PC-9 (cell line): ENCODE data around the gene B3GALT6. TPM values are rescaled to one million over a fixed set of nuclear protein-coding genes. Genes with fewer than 3 reads are reported as not detected.

Experiments used
- BruUV-seq: library from RNA; stranded (reverse); fragments of 400-500 nt; replicated peaks from 2 replicates; lab custom pipeline; 2021; lab: Mats Ljungman, UMichigan
- CTCF ChIA-PET: fragments of 300-600 bp; sonication (Branson Sonifier 250); formaldehyde crosslinking; loops from one replicate; lab custom pipeline; 2022; ENCODE audit warnings: antibody characterized with exemption; lab: Charles Lee
- POLR2A ChIA-PET: fragments of 300-600 bp; sonication (Branson Sonifier 250); formaldehyde crosslinking; loops from one replicate; lab custom pipeline; 2022; ENCODE audit warnings: antibody characterized with exemption; ENCODE audit not compliant: unreplicated experiment; lab: Charles Lee
- DNase-seq, 2 experiments: peaks; one replicate each; pipeline versions ENCODE4 v3.0.0 to v3.0.0-alpha.2; 2015 to 2022; ENCODE audit warnings: mixed read lengths in 1 of 2
- H2AFZ ChIP-seq: fragments of 200-600 bp; sonication (generic); 2 replicates; pipeline ENCODE4 v1.8.1; 2017; ENCODE audit warnings: antibody characterized with exemption
- H3F3A ChIP-seq: fragments of 200-600 bp; sonication (generic); 2 replicates; pipeline ENCODE4 v1.8.1; 2017; ENCODE audit warnings: antibody characterized with exemption, mild to moderate bottlenecking, low read depth; ENCODE audit not compliant: insufficient read depth
- H3K27ac ChIP-seq: fragments of 200-600 bp; sonication (generic); 2 replicates; pipeline ENCODE4 v1.6.1; 2016; ENCODE audit warnings: mixed run types
- H3K27me3 ChIP-seq: fragments of 200-600 bp; sonication (generic); 2 replicates; pipeline ENCODE4 v1.6.1; 2016; ENCODE audit warnings: low read depth, mixed run types; ENCODE audit not compliant: insufficient read depth
- H3K36me3 ChIP-seq: fragments of 200-600 bp; sonication (generic); 2 replicates; pipeline ENCODE4 v1.6.1; 2016; ENCODE audit warnings: low read depth, mixed run types
- H3K4me1 ChIP-seq: fragments of 200-600 bp; sonication (generic); replicated peaks from 2 replicates; pipeline ENCODE4 v1.6.1; 2016; ENCODE audit warnings: mixed run types; ENCODE audit not compliant: insufficient read depth
- H3K4me2 ChIP-seq: fragments of 200-600 bp; sonication (generic); 2 replicates; pipeline ENCODE4 v1.6.1; 2017; ENCODE audit warnings: mixed run types
- H3K4me3 ChIP-seq: fragments of 200-600 bp; sonication (generic); 2 replicates; pipeline ENCODE4 v1.6.1; 2016; ENCODE audit warnings: mixed run types
- H3K79me2 ChIP-seq: fragments of 200-600 bp; sonication (generic); 2 replicates; pipeline ENCODE4 v1.6.1; 2017; ENCODE audit warnings: low read depth, mixed run types
- H3K9me2 ChIP-seq: fragments of 200-600 bp; sonication (generic); 2 replicates; pipeline ENCODE4 v1.8.1; 2017; ENCODE audit warnings: mild to moderate bottlenecking; ENCODE audit not compliant: insufficient read depth
- H3K9me3 ChIP-seq: fragments of 200-600 bp; sonication (generic); 2 replicates; pipeline ENCODE4 v1.8.1; 2016; ENCODE audit warnings: low read depth; ENCODE audit not compliant: insufficient read depth
- H4K20me1 ChIP-seq: fragments of 200-600 bp; sonication (generic); 2 replicates; pipeline ENCODE4 v1.8.1; 2017; ENCODE audit not compliant: insufficient read depth
- EZH2 ChIP-seq: fragments of 200-600 bp; sonication (generic); IDR thresholded peaks from 2 replicates; pipeline ENCODE4 v1.8.0; 2017; ENCODE audit warnings: antibody characterized with exemption, low read depth
- intact Hi-C: fragments of 100-400 bp; cut with micrococcal nuclease; formaldehyde crosslinking; loops from one replicate; pipeline ENCODE4 v1.10.0; 2022; ENCODE audit not compliant: unreplicated experiment
- total RNA-seq: library from RNA; stranded (reverse); gene quantifications from 2 replicates; pipeline ENCODE4 v1.2.3, GENCODE V29; 2021
- TF ChIP-seq, protein P1 (sequence below): fragments of 200-600 bp; sonication (generic); conservative IDR thresholded peaks from 2 replicates; pipeline ENCODE4 v1.6.1; 2017; ENCODE audit warnings: mixed run types, antibody characterized with exemption, mild to moderate bottlenecking, moderate library complexity

The B3GALT6 gene
- total RNA-seq, 1 experiment from 2014 or later = 16.2 TPM

DNA sequence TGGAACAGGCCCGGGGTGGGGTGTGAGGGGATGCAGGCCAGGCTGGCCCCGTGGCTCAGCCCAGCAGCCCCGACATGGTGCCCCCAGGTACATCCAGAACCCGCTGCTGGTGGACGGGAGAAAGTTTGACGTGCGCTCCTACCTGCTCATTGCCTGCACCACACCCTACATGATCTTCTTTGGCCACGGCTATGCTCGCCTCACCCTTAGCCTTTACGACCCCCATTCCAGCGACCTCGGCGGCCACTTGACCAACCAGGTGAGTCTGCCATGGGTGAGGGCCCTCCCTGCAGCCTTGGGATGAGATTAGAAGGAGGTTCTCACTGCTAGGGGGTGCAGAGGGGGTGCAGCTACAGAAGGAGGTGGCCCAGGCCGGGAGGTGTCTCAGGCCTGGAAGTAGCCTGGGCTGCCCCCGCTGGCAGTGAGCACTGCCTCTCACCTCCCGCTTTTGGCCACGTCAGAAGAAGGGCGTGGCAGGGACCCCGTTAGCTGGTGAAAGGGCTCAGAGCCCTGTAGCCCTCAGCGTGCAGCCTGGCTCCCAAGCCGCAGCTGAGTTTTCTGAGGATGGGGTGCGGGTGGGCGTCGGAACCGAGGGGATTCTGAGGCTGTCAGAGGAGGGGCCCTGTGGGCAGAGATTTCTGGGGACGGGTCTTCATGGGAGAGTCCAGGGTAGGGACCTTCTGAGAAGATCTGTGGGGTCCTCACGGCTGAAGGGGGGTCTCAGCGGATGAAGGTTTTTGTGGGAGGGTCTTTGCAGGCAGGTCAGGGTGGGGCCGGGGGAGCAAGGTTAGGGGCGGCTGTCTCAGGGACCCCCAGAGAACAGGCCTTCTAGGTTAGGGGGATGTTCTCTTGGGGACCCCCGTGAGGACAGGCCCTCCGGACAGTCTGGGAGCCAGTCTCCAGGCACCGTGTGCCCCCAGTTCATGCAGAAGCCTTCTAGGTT is 47.9 kb upstream of the B3GALT6 start:
- no peak overlapping the region for H3K4me3 ChIP-seq
- no peak for TF ChIP-seq EZH2
- TF ChIP-seq, protein P1, sequence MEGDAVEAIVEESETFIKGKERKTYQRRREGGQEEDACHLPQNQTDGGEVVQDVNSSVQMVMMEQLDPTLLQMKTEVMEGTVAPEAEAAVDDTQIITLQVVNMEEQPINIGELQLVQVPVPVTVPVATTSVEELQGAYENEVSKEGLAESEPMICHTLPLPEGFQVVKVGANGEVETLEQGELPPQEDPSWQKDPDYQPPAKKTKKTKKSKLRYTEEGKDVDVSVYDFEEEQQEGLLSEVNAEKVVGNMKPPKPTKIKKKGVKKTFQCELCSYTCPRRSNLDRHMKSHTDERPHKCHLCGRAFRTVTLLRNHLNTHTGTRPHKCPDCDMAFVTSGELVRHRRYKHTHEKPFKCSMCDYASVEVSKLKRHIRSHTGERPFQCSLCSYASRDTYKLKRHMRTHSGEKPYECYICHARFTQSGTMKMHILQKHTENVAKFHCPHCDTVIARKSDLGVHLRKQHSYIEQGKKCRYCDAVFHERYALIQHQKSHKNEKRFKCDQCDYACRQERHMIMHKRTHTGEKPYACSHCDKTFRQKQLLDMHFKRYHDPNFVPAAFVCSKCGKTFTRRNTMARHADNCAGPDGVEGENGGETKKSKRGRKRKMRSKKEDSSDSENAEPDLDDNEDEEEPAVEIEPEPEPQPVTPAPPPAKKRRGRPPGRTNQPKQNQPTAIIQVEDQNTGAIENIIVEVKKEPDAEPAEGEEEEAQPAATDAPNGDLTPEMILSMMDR = no peak
- H3K27me3 ChIP-seq = no peaks in the 10 kb centered on the region
- H3K4me1 ChIP-seq = peaks cover 3% of the 10 kb centered on the region; the same call in 1 of the 2 replicates
- BruUV-seq = no TSS peak
- H3K27ac ChIP-seq = no peak overlapping the region
- no peaks in the 10 kb centered on the region for H3K9me2 ChIP-seq
- no peaks in the 10 kb centered on the region for H3K9me3 ChIP-seq
- POLR2A ChIA-PET = no interaction called here
- no peak for DNase-seq
- H2AFZ ChIP-seq = no peak overlapping the region
- H3K79me2 ChIP-seq = no peaks in the 10 kb centered on the region
- no peaks in the 10 kb centered on the region for H4K20me1 ChIP-seq
- no peak overlapping the region for H3K4me2 ChIP-seq
- H3K36me3 ChIP-seq = no peaks in the 10 kb centered on the region
- intact Hi-C loops = no loop called here
- CTCF ChIA-PET = no interaction called here
- peaks cover 13% of the 10 kb centered on the region; the same call in 1 of the 2 replicates for H3F3A ChIP-seq

DNA sequence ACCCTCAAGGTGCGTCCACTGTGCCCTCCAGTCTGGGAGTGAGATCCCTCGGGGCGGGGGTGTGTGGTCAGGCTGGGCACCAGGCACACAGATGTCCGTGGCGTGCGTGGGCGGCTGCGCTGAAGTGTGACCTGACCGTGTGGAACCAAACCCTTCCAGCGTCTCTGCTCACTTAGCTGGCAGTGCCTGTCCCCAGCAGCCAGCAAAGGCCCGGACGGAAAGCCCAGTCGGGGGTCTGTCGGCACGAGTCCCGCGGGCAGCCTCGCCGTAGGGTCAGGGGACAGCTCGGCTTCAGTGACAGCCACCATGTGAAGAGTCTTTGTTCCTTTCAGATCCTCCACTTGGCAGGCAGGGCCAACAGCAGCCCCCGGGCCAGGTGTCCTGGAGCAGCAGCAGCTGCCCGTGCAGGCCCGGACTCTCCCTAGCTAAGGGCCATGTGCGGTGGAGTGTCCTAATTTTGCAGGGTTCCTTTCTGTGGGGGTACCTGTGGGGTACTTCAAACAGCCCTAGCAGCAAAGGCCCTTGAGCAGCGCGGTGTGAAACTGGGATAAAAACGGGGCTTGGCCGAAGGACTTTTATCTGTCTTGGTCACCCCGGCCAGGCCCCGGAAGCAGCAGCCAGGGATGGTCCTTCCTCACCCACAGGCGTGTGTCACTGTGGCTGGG is 46.8 kb upstream of the B3GALT6 start:
- CTCF ChIA-PET = no interaction called here

DNA sequence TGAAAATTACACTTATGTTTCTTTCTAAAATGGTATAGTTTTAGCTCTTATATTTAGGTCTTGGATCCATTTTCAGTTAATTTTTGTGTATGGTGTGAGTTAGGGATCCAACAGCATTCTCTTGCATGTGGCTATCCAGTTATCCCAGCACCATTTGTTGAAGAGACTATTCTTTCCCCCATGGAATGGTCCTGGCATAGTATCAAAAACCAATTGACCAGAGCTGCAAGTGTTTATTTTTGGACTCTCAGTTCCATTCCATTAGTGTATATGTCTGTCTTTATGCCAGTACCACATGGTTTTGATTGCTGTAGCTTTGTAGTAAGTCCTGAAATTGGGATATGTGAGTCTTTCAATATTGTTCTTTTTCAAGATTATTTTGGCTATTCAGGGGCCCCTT is 44.1 kb upstream of the B3GALT6 start:
- H3K4me1 ChIP-seq = peaks cover 3% of the 10 kb centered on the region; the same call in 1 of the 2 replicates
- no peak for DNase-seq
- no peaks in the 10 kb centered on the region for H4K20me1 ChIP-seq
- intact Hi-C loops = no loop called here
- no peaks in the 10 kb centered on the region for H3K79me2 ChIP-seq
- TF ChIP-seq EZH2 = no peak
- TF ChIP-seq, protein P1 = no peak
- no peak overlapping the region for H3K4me2 ChIP-seq
- H3K9me2 ChIP-seq = no peaks in the 10 kb centered on the region
- peaks cover 13% of the 10 kb centered on the region; the same call in 1 of the 2 replicates for H3F3A ChIP-seq
- no peak overlapping the region for H2AFZ ChIP-seq
- H3K36me3 ChIP-seq = no peaks in the 10 kb centered on the region
- H3K27ac ChIP-seq = no peak overlapping the region
- H3K9me3 ChIP-seq = no peaks in the 10 kb centered on the region
- no peak overlapping the region for H3K4me3 ChIP-seq
- no TSS peak for BruUV-seq
- CTCF ChIA-PET = no interaction called here
- no peaks in the 10 kb centered on the region for H3K27me3 ChIP-seq
- POLR2A ChIA-PET = no interaction called here

More for the DNA sequence above, 46.8 kb upstream of the B3GALT6 start:
- no peak for DNase-seq
- TF ChIP-seq, protein P1 = no peak
- no peak for TF ChIP-seq EZH2
- Histone ChIP-seq H3K9me3 (no peaks in the 10 kb centered on the region), H4K20me1 (no peaks in the 10 kb centered on the region), H3F3A (peaks cover 13% of the 10 kb centered on the region; the same call in 1 of the 2 replicates), H3K36me3 (no peaks in the 10 kb centered on the region), H3K4me3 (no peak overlapping the region), H2AFZ (no peak overlapping the region), H3K27ac (no peak overlapping the region), H3K4me1 (peaks cover 3% of the 10 kb centered on the region; the same call in 1 of the 2 replicates), H3K79me2 (no peaks in the 10 kb centered on the region), H3K9me2 (no peaks in the 10 kb centered on the region), H3K27me3 (no peaks in the 10 kb centered on the region), H3K4me2 (no peak overlapping the region)
- POLR2A ChIA-PET = interaction anchor here (0.6 kb wide), 1 partner anchor 21 kb away, joined by 6 read pairs; no protein-coding TSS in a partner anchor
- BruUV-seq = no TSS peak
- intact Hi-C loops = no loop called here
